C4-2B (cell line): ENCODE measurements around the gene SOBP.

ENCODE experiments used
- H3K27ac ChIP-seq: fragments of 450-650 bp; 2 replicates; pipeline ENCODE4 v1.5.1; 2017
- ZFX ChIP-seq: fragments of 450-650 bp; IDR thresholded peaks from 2 replicates; pipeline ENCODE4 v1.6.1; 2017
- TF ChIP-seq, protein P1 (sequence below): fragments of 450-650 bp; conservative IDR thresholded peaks from 2 replicates; pipeline ENCODE4 v1.5.1; 2017; ENCODE audit warnings: mild to moderate bottlenecking

SOBP gene

GRCh38 chr6:107534571-107535141 is 44.7 kb downstream of the SOBP start:
- H3K27ac ChIP-seq = no peak overlapping the region
- TF ChIP-seq, protein P1, sequence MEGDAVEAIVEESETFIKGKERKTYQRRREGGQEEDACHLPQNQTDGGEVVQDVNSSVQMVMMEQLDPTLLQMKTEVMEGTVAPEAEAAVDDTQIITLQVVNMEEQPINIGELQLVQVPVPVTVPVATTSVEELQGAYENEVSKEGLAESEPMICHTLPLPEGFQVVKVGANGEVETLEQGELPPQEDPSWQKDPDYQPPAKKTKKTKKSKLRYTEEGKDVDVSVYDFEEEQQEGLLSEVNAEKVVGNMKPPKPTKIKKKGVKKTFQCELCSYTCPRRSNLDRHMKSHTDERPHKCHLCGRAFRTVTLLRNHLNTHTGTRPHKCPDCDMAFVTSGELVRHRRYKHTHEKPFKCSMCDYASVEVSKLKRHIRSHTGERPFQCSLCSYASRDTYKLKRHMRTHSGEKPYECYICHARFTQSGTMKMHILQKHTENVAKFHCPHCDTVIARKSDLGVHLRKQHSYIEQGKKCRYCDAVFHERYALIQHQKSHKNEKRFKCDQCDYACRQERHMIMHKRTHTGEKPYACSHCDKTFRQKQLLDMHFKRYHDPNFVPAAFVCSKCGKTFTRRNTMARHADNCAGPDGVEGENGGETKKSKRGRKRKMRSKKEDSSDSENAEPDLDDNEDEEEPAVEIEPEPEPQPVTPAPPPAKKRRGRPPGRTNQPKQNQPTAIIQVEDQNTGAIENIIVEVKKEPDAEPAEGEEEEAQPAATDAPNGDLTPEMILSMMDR = no peak

DNA sequence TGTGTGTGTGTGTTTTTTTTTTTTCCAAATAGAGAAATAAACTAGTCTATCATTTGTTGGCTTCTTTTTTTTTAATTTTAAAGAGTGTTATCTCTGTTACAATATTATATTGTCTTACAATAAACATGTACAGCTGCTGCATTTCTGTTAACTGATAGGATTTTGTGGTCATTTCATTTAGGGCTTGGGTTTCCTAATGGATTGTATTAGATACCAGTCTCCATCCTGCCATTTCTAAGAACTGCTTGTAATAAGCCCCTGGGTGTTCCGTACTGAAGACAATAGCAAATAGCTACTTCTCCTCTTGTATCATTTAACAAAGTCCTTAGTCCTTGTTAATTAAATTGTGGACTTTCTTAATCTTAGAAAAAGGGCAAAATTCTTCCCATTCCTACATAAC is 45.7 kb downstream of the SOBP start:
- TF ChIP-seq, protein P1 = no peak
- TF ChIP-seq ZFX = no peak
- no peak overlapping the region for H3K27ac ChIP-seq

DNA sequence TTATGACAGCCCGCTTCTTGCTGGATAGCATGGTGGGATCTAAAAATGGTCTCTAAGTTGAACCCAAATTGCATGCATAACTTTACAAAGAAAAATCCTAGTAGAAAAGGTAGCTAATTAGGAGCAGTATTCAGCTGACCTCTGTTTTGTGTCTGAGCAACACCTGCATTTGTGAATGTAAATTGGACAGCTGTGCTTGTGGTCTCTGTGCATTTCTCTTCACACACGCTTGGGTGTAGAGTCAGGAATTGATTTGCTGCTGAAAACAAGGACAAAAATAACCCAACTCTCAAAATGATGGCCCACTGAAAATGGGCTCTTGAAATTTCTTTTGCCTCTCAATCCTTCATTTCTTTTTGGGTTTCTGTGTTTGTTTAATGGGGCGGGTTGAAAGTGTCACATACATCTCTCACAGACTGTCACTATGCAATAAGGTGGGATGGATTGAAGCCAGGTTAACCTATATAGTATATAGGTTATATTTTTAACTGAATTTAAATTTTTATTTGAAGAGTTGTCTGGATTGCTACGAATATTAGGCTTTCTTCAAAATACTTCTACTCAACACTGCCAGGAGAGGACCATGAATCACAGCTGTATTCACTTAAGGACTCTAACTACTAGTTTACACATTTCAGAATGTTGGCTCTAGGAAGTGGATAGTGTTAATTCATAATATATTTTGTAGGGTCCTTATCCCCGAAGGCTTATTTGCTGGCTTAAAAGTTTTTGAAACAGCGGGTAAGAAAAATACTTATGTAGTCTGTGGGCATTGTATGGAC is 46.5 kb downstream of the SOBP start:
- no peak overlapping the region for H3K27ac ChIP-seq
- TF ChIP-seq, protein P1 = no peak
- no peak for TF ChIP-seq ZFX

DNA sequence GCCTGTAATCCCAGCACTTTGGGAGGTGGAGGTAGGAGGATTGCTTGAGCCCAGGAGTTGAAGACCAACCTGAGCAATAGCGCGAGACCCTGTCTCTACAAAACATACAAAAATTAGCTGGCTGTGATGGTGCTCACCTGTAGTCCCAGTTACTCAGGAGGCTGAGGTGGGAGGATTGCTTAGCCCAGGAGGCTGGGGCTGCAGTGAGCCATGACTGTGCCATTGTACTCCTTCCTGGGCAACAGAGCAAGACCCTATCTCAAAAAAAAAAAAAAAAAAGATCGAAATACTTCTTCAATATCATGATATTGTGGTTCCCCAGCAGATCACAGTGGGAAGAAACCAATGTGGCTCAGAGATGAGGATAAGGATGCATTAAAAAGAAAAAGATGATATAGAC is 47.6 kb downstream of the SOBP start:
- TF ChIP-seq, protein P1 = no peak
- TF ChIP-seq ZFX = no peak
- H3K27ac ChIP-seq = no peak overlapping the region

- TF ChIP-seq, protein P1 = no peak
- no peak for TF ChIP-seq ZFX
- no peak overlapping the region for H3K27ac ChIP-seq
Measured at GRCh38 chr6:107538856-107539387, 49.0 kb downstream of the SOBP start.

DNA sequence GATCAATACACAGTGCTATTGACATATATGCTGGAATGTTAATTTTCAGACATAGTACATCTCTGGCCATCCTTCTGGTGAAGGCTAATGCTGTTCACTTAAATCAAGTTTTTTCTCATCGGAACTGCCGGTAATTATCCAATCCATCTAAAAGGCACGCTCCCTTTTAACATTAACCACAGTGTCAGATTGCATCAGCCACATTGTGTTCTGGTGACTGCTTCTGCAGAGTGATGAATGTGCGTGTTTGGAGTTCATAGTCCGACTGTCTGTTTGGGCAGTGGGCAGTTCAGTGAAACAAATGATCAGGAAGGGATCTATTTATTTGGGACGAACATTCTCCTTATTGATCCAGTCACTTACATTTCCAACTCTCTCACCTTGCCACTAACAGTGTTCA is 49.5 kb downstream of the SOBP start:
- no peak overlapping the region for H3K27ac ChIP-seq
- TF ChIP-seq ZFX = no peak
- TF ChIP-seq, protein P1 = no peak

DNA sequence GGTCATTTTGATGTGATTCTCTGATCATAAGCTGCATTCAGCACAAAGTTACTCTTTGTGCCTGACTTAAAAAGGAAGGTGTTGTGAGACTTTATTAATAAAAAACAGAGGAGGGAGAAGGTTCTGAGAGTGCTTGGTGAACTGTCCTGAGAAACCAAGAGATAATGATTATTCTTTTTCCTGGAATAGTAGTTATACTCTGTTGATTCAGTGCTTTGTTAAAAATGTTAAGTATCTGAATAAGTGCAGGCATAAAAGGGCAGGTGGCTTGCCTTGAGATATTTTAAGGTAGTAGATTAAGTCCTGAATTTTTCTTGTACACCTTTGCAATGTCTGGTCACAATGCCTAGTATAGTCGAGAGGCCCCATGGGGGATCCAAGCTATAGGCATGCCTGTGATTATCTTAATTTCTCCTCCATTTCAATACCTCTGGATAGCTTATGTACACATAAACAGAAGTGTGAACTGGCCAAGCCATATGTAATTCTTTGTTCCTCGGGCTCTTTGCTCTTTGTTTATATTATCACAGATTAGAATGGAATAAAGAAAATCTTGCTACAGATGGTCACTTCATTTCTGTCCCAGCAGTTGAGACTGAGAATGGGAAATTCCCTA is 50.0 kb downstream of the SOBP start:
- no peak for TF ChIP-seq ZFX
- TF ChIP-seq, protein P1 = no peak
- no peak overlapping the region for H3K27ac ChIP-seq
